ENCODE measurements around the gene PPL.

DNA sequence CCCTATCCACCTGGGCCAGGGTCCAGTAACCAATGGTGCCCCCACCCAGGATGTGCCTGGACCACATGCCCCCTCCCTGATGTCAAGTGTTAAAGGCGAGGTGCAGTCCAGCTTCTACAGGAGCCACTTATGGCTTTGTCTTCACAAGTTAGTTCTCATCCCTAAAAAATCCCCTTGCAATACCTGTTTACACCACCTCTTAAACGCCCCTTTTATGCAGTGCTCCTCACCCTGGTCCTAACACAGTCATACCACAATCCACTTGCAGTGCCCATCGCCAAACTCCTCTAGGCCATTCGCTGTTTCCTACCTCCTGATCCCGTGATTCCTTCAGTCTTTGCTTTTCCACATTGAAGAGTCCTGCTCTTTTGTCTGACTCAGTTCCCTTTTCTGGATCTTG lies 97.0 kb downstream of the PPL start:
- TF ChIP-seq, protein P1, sequence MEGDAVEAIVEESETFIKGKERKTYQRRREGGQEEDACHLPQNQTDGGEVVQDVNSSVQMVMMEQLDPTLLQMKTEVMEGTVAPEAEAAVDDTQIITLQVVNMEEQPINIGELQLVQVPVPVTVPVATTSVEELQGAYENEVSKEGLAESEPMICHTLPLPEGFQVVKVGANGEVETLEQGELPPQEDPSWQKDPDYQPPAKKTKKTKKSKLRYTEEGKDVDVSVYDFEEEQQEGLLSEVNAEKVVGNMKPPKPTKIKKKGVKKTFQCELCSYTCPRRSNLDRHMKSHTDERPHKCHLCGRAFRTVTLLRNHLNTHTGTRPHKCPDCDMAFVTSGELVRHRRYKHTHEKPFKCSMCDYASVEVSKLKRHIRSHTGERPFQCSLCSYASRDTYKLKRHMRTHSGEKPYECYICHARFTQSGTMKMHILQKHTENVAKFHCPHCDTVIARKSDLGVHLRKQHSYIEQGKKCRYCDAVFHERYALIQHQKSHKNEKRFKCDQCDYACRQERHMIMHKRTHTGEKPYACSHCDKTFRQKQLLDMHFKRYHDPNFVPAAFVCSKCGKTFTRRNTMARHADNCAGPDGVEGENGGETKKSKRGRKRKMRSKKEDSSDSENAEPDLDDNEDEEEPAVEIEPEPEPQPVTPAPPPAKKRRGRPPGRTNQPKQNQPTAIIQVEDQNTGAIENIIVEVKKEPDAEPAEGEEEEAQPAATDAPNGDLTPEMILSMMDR (IDR thresholded peaks at IDR 0.05): no peak
- no peak for TF ChIP-seq POLR2A (IDR thresholded peaks at IDR 0.05)

Data from Peyer's patch (tissue), 4 donors.